ENCODE data around the gene USP38.

USP38 gene

DNA sequence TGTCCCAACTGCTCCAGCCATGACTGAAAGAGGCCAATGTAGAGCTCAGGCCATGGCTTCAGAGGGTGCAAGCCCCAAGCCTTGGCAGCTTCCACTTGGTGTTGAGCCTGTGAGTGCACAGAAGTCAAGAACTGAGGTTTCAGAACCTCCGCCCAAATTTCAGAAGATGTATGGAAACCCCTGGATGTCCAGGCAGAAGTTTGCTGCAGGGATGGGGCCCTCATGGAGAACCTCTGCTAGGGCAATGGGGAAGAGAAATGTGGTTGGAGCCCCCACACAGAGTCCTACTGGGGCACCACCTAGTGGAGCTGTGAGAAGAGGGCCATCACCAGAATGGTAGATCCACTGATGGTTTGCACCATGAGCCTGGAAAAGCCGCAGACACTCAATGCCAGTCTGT, 83.0 kb downstream of the USP38 start:
- DNase-seq: peak; percentile 6

DNA sequence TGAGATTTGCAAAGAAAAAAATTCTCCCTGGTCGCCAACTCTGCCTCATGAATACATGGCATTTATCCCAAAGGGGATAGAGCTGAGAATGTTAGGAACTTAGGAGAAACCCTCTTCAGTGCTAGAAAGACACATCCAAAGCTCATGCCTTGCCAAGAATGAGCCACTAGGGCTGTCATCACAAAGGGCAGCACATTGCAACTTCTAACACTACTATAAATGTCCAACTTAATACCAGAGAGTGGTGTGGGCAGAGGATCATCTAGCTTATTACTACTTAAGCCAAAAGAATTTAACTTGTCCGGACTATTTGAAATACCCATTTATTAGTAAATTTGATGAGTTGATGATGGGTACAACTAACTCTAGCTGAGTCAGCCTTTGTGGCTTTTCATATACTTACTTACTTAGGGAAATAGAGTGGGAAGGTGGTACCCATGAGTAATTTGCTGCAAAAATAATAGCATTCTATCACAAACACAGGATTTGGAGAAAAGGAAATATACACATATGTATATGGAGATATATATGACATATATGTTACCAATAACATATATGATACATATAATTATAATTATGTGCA, 85.6 kb downstream of the USP38 start:
- no peak for DNase-seq
